CD4-positive, CD25-positive, alpha-beta regulatory T cell (primary cell): ENCODE results near the gene HDAC4. TPM values are rescaled to one million over a fixed set of nuclear protein-coding genes. Genes with fewer than 3 reads are reported as not detected.

Experiments used
- ATAC-seq, 2 donors: fragments of 150-1000 bp; cut with Tn5 transposase; one replicate each; pipeline ENCODE4 v1.10.0; 2021; ENCODE audit warnings: low read depth in 2 of 2, moderate number of reproducible peaks in 2 of 2, moderate library complexity in 1 of 2
- DNase-seq, 3 donors: peaks; one replicate each; pipeline versions ENCODE4 v3.0.0 to v3.0.0-alpha.2; 2012 to 2022; ENCODE audit warnings: mixed read lengths in 1 of 3
- H3K27ac ChIP-seq: one replicate; pipeline ENCODE4 v1.7.0; 2013; ENCODE audit warnings: mild to moderate bottlenecking, low read length; ENCODE audit not compliant: insufficient read depth, poor library complexity, severe bottlenecking
- H3K27me3 ChIP-seq: one replicate; pipeline ENCODE4 v1.7.0; 2013; ENCODE audit warnings: low read length; ENCODE audit not compliant: control insufficient read depth, insufficient read depth
- H3K36me3 ChIP-seq: one replicate; pipeline ENCODE4 v1.7.0; 2013; ENCODE audit warnings: mild to moderate bottlenecking, low read length, moderate library complexity; ENCODE audit not compliant: control insufficient read depth, insufficient read depth
- H3K4me1 ChIP-seq: 2 replicates; pipeline ENCODE4 v1.7.0; 2013; ENCODE audit warnings: mild to moderate bottlenecking, low read length; ENCODE audit not compliant: insufficient read depth, control insufficient read depth, poor library complexity, severe bottlenecking
- H3K4me3 ChIP-seq: one replicate; pipeline ENCODE4 v1.7.0; 2013; ENCODE audit warnings: low read depth, mild to moderate bottlenecking, low read length, moderate library complexity
- H3K9me3 ChIP-seq, 2 experiments: 1 replicate in 1 of 2; 2 replicates in 1 of 2; pipeline ENCODE4 v1.7.0; 2013; ENCODE audit warnings: low read length in 2 of 2, mild to moderate bottlenecking in 1 of 2, moderate library complexity in 1 of 2; ENCODE audit not compliant: control insufficient read depth in 2 of 2
- H3K27ac Mint-ChIP-seq, 3 donors: one replicate each; pipeline ENCODE4 v1.8.0; 2020 to 2022; ENCODE audit warnings: mild to moderate bottlenecking in 3 of 3, mixed read lengths in 3 of 3, moderate library complexity in 2 of 3
- H3K27me3 Mint-ChIP-seq: one replicate; pipeline ENCODE4 v1.8.0; 2022; ENCODE audit warnings: mild to moderate bottlenecking, mixed read lengths
- H3K36me3 Mint-ChIP-seq: one replicate; pipeline ENCODE4 v1.8.0; 2020; ENCODE audit warnings: mixed read lengths
- H3K4me1 Mint-ChIP-seq, 4 donors: one replicate each; pipeline ENCODE4 v1.8.0; 2020 to 2022; ENCODE audit warnings: mixed read lengths in 4 of 4, mild to moderate bottlenecking in 1 of 4
- H3K4me3 Mint-ChIP-seq, 4 donors: one replicate each; pipeline ENCODE4 v1.8.0; 2020 to 2022; ENCODE audit warnings: mild to moderate bottlenecking in 4 of 4, mixed read lengths in 4 of 4, moderate library complexity in 3 of 4
- H3K9me3 Mint-ChIP-seq, 7 donors: one replicate each; pipeline ENCODE4 v1.8.0; 2020 to 2022; ENCODE audit warnings: mixed read lengths in 7 of 7, mild to moderate bottlenecking in 3 of 7, moderate library complexity in 2 of 7
- polyA plus RNA-seq, 4 donors: library from polyadenylated mRNA; unstranded; fragments of 300-500 nt; fragmentation: Illumina TruSeq; gene quantifications; one replicate each; pipeline ENCODE4 v1.2.3, GENCODE V29; 2021
- total RNA-seq: library from RNA; stranded (reverse); gene quantifications from one replicate; pipeline ENCODE4 v1.2.3, GENCODE V29; 2022

Gene HDAC4
- total and polyA plus RNA-seq, 5 donors from 2014 or later, result 6.5 to 118 (median 8.6) TPM

GRCh38 chr2:239311132-239312040 lies 89.4 kb downstream of the HDAC4 start:
- Histone ChIP-seq H3K9me3 (no peaks in the 10 kb centered on the region), H3K4me3 (no peak overlapping the region), H3K4me1 (no peaks in the 10 kb centered on the region), H3K36me3 (no peaks in the 10 kb centered on the region), H3K27ac (no peak overlapping the region), H3K27me3 (no peaks in the 10 kb centered on the region)
- DNase-seq (no peak), ATAC-seq (no peak)
- Mint-ChIP-seq H3K27ac (no peak overlapping the region), H3K36me3 (peaks cover 16% of the 10 kb centered on the region), H3K27me3 (no peaks in the 10 kb centered on the region), H3K4me1 (peaks cover 4 to 26% (median 18%) of the 10 kb centered on the region in 4 donors), H3K9me3 (peaks cover 0 to 2% (median 0%) of the 10 kb centered on the region in 7 donors), H3K4me3 (no peak overlapping the region)

- DNase-seq, result no peak
- Histone ChIP-seq H3K4me3 (no peak overlapping the region), H3K9me3 (no peaks in the 10 kb centered on the region), H3K36me3 (no peaks in the 10 kb centered on the region), H3K27me3 (no peaks in the 10 kb centered on the region), H3K4me1 (no peaks in the 10 kb centered on the region), H3K27ac (no peak overlapping the region)
- no peak for ATAC-seq
- Mint-ChIP-seq H3K36me3 (peaks cover 14% of the 10 kb centered on the region), H3K4me3 (no peak overlapping the region), H3K27me3 (no peaks in the 10 kb centered on the region), H3K4me1 (peaks cover 8 to 30% (median 17%) of the 10 kb centered on the region in 4 donors), H3K27ac (peak overlapping the region in 1 of 3 donors; percentile 42), H3K9me3 (peaks cover 0 to 2% (median 0%) of the 10 kb centered on the region in 7 donors)
These were observed 90.3 kb downstream of the HDAC4 start for GRCh38 chr2:239310401-239311061.

GRCh38 chr2:239309398-239310245 lies 91.2 kb downstream of the HDAC4 start:
- no peak overlapping the region for H3K27ac ChIP-seq
- no peaks in the 10 kb centered on the region for H3K27me3 Mint-ChIP-seq

DNA sequence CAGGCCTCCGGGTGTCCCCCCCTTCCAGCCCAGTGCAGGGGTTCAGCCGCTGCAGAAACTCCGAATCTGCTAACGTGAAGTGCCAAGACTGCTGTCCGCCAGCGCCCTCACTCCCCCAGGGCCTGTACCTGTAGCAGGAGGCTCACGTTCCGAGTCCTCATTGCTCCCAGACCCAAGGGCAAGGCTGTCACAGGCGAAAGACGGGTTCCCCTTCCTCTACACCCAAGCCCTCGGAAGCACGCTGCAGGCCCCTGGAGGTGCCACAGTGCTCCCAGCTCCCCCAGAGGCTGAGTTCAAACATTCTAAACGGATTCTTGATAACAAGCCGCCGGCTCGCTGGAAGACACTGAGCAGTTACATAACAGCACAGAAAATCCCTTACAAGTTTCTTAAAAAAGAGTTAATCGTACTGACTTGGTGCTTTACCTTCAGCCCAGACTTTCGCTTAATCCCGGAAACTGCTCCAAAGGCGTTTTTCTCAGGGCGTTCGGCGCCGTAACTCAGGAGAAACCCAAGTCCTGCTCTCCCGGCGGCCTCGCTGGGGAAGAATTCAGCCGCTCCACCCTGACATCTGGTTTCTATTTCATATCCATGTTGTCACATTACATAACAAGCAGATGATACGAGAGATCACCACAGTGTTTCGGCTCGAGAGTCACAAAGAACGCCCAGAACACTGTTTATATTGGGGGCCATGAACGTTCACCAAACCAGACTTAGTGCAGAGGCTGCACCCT lies 92.0 kb downstream of the HDAC4 start:
- no peak for DNase-seq
- H3K27me3 Mint-ChIP-seq, result no peaks in the 10 kb centered on the region
- H3K27ac ChIP-seq, result no peak overlapping the region

More at GRCh38 chr2:239309398-239310245, 91.2 kb downstream of the HDAC4 start:
- Mint-ChIP-seq H3K4me3 (no peak overlapping the region), H3K9me3 (peaks cover 0 to 1% (median 0%) of the 10 kb centered on the region in 7 donors), H3K4me1 (peaks cover 7 to 25% (median 13%) of the 10 kb centered on the region in 4 donors), H3K36me3 (peaks cover 8% of the 10 kb centered on the region), H3K27ac (peak overlapping the region in 1 of 3 donors; percentile 42)
- ATAC-seq (no peak), DNase-seq (no peak)
- H3K27me3 ChIP-seq, result no peaks in the 10 kb centered on the region
- peaks cover 3% of the 10 kb centered on the region for H3K4me1 ChIP-seq
- no peak overlapping the region for H3K4me3 ChIP-seq
- H3K36me3 ChIP-seq, result no peaks in the 10 kb centered on the region
- no peaks in the 10 kb centered on the region for H3K9me3 ChIP-seq

DNA sequence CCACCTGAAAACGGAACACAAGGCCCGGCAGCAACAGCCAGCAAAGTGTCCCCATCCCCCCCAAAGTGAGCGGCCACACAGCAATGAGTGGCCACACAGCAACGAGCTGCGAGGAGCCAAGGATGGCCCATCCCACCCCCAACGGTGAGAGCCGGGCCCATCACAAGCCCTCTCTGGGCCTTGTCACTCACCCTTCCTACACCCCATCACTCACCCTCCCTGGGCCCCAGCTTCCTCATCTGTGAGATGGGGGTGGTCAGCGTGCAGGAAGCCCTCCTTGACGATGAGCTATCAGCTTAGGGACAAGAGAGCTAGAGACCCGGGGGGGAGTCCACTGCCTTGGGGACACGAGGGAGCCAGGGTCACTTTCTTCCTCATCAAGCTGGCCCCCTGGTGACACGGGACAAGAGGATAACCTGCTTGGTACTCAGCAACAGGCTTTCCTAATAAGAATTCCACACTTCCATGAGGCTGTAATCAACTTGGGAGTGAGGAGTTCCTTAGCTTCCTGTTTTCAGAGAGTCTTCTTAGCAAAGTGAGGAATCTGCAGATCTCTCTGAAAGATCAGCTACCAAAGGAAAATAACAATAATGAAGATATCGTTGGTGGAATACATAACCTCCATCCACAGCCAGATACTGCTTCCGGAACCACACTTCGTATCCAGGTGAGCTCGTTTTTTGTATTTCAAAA lies 92.8 kb downstream of the HDAC4 start:
- H3K4me3 Mint-ChIP-seq, result no peak overlapping the region
- no peaks in the 10 kb centered on the region for H3K9me3 Mint-ChIP-seq
- peak overlapping the region in 1 of 3 donors; percentile 36 for H3K27ac Mint-ChIP-seq

More for the DNA sequence above, 92.0 kb downstream of the HDAC4 start:
- Histone ChIP-seq H3K36me3 (no peaks in the 10 kb centered on the region), H3K4me3 (no peak overlapping the region), H3K4me1 (peaks cover 11% of the 10 kb centered on the region), H3K27me3 (no peaks in the 10 kb centered on the region), H3K9me3 (no peaks in the 10 kb centered on the region)
- Mint-ChIP-seq H3K4me3 (no peak overlapping the region), H3K9me3 (no peaks in the 10 kb centered on the region), H3K36me3 (peaks cover 8% of the 10 kb centered on the region), H3K27ac (no peak overlapping the region), H3K4me1 (peaks cover 4 to 33% (median 19%) of the 10 kb centered on the region in 4 donors)
- ATAC-seq, result no peak

GRCh38 chr2:239307221-239307569 lies 93.6 kb downstream of the HDAC4 start:
- no peak for DNase-seq
- H3K36me3 ChIP-seq, result no peaks in the 10 kb centered on the region
- no peak for ATAC-seq

More for the DNA sequence above, 92.8 kb downstream of the HDAC4 start:
- H3K4me3 ChIP-seq, result no peak overlapping the region
- H3K36me3 ChIP-seq, result no peaks in the 10 kb centered on the region
- no peak overlapping the region for H3K27ac ChIP-seq
- Mint-ChIP-seq H3K36me3 (peaks cover 13% of the 10 kb centered on the region), H3K4me1 (peaks cover 4 to 39% (median 20%) of the 10 kb centered on the region in 4 donors), H3K27me3 (no peaks in the 10 kb centered on the region)
- DNase-seq, result no peak
- H3K9me3 ChIP-seq, result no peaks in the 10 kb centered on the region
- H3K27me3 ChIP-seq, result no peaks in the 10 kb centered on the region
- no peak for ATAC-seq
- peaks cover 13% of the 10 kb centered on the region for H3K4me1 ChIP-seq

More at GRCh38 chr2:239307221-239307569, 93.6 kb downstream of the HDAC4 start:
- Mint-ChIP-seq H3K27me3 (no peaks in the 10 kb centered on the region), H3K4me1 (peaks cover 4 to 39% (median 23%) of the 10 kb centered on the region in 4 donors), H3K36me3 (peaks cover 13% of the 10 kb centered on the region), H3K27ac (no peak overlapping the region), H3K4me3 (no peak overlapping the region), H3K9me3 (no peaks in the 10 kb centered on the region)
- Histone ChIP-seq H3K4me3 (no peak overlapping the region), H3K27ac (no peak overlapping the region), H3K9me3 (no peaks in the 10 kb centered on the region), H3K4me1 (peaks cover 13% of the 10 kb centered on the region), H3K27me3 (no peaks in the 10 kb centered on the region)
